Panc1 (cell line): ENCODE measurements around the gene SCLT1. TPM values are rescaled to one million over a fixed set of nuclear protein-coding genes. Genes with fewer than 3 reads are reported as not detected.

Source experiments
- ATAC-seq: fragments of 200-7000 bp; cut with Tn5 transposase; 2 replicates; pipeline ENCODE4 v1.9.1; 2020; ENCODE audit warnings: mild to moderate bottlenecking, moderate library complexity
- BruUV-seq: library from RNA; stranded (reverse); fragments of 400-500 nt; replicated peaks from 2 replicates; lab custom pipeline; 2021; lab: Mats Ljungman, UMichigan
- CTCF ChIA-PET: fragments of 300-600 bp; sonication (Branson Sonifier 250); formaldehyde crosslinking; loops from one replicate; lab custom pipeline; 2022; ENCODE audit warnings: antibody characterized with exemption; lab: Charles Lee
- POLR2A ChIA-PET: fragments of 300-600 bp; sonication (Branson Sonifier 250); formaldehyde crosslinking; loops from one replicate; lab custom pipeline; 2022; ENCODE audit warnings: antibody characterized with exemption; lab: Charles Lee
- DNase-seq: peaks from one replicate; pipeline ENCODE4 v3.0.0-alpha.2; 2010; ENCODE audit warnings: low read depth, low spot score
- H3K27ac ChIP-seq: 2 replicates; pipeline ENCODE4 v1.5.1; 2011; ENCODE audit warnings: mild to moderate bottlenecking, low read length, inconsistent platforms
- H3K27me3 ChIP-seq: fragments of 200-500 bp; sonication (Bioruptor generic); 2 replicates; pipeline ENCODE4 v1.6.0; 2014; ENCODE audit warnings: low read length, inconsistent platforms; ENCODE audit not compliant: control insufficient read depth, insufficient read depth
- H3K36me3 ChIP-seq: fragments of 200-500 bp; sonication (Bioruptor generic); 2 replicates; pipeline ENCODE4 v1.5.1; 2014; ENCODE audit warnings: inconsistent platforms, mild to moderate bottlenecking, low read length, moderate library complexity; ENCODE audit not compliant: control insufficient read depth, insufficient read depth
- H3K4me1 ChIP-seq: 2 replicates; pipeline ENCODE4 v1.5.1; 2011; ENCODE audit warnings: inconsistent platforms, mild to moderate bottlenecking, low read length, moderate library complexity; ENCODE audit not compliant: control insufficient read depth, insufficient read depth
- H3K4me3 ChIP-seq, 2 experiments: 2 replicates each; pipeline ENCODE4 v1.5.1; 2011 to 2012; ENCODE audit warnings: low read depth in 2 of 2, low read length in 2 of 2, mild to moderate bottlenecking in 2 of 2, inconsistent platforms in 1 of 2, moderate library complexity in 1 of 2
- H3K9me3 ChIP-seq: fragments of 200-500 bp; sonication (Bioruptor generic); 2 replicates; pipeline ENCODE4 v1.5.1; 2014; ENCODE audit warnings: low read depth, mild to moderate bottlenecking, inconsistent platforms, low read length, moderate library complexity; ENCODE audit not compliant: control insufficient read depth, insufficient read depth
- POLR2AphosphoS5 ChIP-seq: IDR thresholded peaks from 2 replicates; pipeline ENCODE4 v1.6.1; 2012; ENCODE audit warnings: mild to moderate bottlenecking, low read depth, low read length, moderate library complexity
- SIN3A ChIP-seq: IDR thresholded peaks from 2 replicates; pipeline ENCODE4 v1.6.1; 2012; ENCODE audit warnings: low read depth, mild to moderate bottlenecking, low read length, moderate library complexity, borderline replicate concordance; ENCODE audit not compliant: insufficient read depth
- TCF7L2 ChIP-seq: IDR thresholded peaks from 2 replicates; pipeline ENCODE4 v1.6.1; 2011; ENCODE audit warnings: mild to moderate bottlenecking, low read depth, low read length, inconsistent platforms
- in situ Hi-C: cut with HindIII; loops from 2 replicates; pipeline ENCODE4 v1.10.0; 2016; ENCODE audit warnings: low sequenced_read_pairs, low pct_unique_long_range_greater_than_20kb
- intact Hi-C: fragments of 100-400 bp; cut with micrococcal nuclease; formaldehyde crosslinking; loops from one replicate; pipeline ENCODE4 v1.10.0; 2022; ENCODE audit not compliant: unreplicated experiment
- total RNA-seq: library from RNA; stranded (reverse); gene quantifications from one replicate; pipeline ENCODE4 v1.2.1, GENCODE V29; 2021; ENCODE audit not compliant: unreplicated experiment
- TF ChIP-seq, protein P1 (sequence below): fragments of 450-650 bp; IDR thresholded peaks from 2 replicates; pipeline ENCODE4 v1.5.1; 2017; ENCODE audit warnings: mild to moderate bottlenecking
- TF ChIP-seq, protein P2 (sequence below), 2 experiments: IDR thresholded peaks; 2 replicates each; pipeline ENCODE4 v1.6.1; 2011 to 2012; ENCODE audit warnings: low read depth in 2 of 2, control low read depth in 1 of 2, low read length in 1 of 2, mild to moderate bottlenecking in 1 of 2, moderate library complexity in 1 of 2; ENCODE audit not compliant: insufficient read depth in 1 of 2

SCLT1 gene
- total RNA-seq, 1 experiment from 2014 or later, result 9.7 TPM

GRCh38 chr4:129063640-129064039, 29.7 kb downstream of the SCLT1 start:
- TF ChIP-seq, protein P1, sequence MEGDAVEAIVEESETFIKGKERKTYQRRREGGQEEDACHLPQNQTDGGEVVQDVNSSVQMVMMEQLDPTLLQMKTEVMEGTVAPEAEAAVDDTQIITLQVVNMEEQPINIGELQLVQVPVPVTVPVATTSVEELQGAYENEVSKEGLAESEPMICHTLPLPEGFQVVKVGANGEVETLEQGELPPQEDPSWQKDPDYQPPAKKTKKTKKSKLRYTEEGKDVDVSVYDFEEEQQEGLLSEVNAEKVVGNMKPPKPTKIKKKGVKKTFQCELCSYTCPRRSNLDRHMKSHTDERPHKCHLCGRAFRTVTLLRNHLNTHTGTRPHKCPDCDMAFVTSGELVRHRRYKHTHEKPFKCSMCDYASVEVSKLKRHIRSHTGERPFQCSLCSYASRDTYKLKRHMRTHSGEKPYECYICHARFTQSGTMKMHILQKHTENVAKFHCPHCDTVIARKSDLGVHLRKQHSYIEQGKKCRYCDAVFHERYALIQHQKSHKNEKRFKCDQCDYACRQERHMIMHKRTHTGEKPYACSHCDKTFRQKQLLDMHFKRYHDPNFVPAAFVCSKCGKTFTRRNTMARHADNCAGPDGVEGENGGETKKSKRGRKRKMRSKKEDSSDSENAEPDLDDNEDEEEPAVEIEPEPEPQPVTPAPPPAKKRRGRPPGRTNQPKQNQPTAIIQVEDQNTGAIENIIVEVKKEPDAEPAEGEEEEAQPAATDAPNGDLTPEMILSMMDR, result no peak
- TF ChIP-seq POLR2AphosphoS5, result no peak
- no peak for TF ChIP-seq SIN3A
- no peak for TF ChIP-seq TCF7L2
- TF ChIP-seq, protein P2, sequence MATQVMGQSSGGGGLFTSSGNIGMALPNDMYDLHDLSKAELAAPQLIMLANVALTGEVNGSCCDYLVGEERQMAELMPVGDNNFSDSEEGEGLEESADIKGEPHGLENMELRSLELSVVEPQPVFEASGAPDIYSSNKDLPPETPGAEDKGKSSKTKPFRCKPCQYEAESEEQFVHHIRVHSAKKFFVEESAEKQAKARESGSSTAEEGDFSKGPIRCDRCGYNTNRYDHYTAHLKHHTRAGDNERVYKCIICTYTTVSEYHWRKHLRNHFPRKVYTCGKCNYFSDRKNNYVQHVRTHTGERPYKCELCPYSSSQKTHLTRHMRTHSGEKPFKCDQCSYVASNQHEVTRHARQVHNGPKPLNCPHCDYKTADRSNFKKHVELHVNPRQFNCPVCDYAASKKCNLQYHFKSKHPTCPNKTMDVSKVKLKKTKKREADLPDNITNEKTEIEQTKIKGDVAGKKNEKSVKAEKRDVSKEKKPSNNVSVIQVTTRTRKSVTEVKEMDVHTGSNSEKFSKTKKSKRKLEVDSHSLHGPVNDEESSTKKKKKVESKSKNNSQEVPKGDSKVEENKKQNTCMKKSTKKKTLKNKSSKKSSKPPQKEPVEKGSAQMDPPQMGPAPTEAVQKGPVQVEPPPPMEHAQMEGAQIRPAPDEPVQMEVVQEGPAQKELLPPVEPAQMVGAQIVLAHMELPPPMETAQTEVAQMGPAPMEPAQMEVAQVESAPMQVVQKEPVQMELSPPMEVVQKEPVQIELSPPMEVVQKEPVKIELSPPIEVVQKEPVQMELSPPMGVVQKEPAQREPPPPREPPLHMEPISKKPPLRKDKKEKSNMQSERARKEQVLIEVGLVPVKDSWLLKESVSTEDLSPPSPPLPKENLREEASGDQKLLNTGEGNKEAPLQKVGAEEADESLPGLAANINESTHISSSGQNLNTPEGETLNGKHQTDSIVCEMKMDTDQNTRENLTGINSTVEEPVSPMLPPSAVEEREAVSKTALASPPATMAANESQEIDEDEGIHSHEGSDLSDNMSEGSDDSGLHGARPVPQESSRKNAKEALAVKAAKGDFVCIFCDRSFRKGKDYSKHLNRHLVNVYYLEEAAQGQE (IDR thresholded peaks at IDR 0.05; ENCODE audit: insufficient read depth in 1 of 2, low read depth in 2 of 2, low read length in 1 of 2), result no peak
- Histone ChIP-seq H3K27me3 (no peaks in the 10 kb centered on the region), H3K27ac (no peak overlapping the region), H3K4me1 (no peaks in the 10 kb centered on the region), H3K36me3 (no peaks in the 10 kb centered on the region), H3K9me3 (peaks cover 22% of the 10 kb centered on the region), H3K4me3 (no peak overlapping the region)
- DNase-seq (no peak), ATAC-seq (no peak)
- intact Hi-C loops, result no loop called here
- ChIA-PET CTCF (no interaction called here), POLR2A (no interaction called here)
- in situ Hi-C loops, result no loop called here
- BruUV-seq, result no TSS peak

- intact Hi-C loops, result no loop called here
Observed at GRCh38 chr4:129062580-129062979, 30.8 kb downstream of the SCLT1 start.

More at GRCh38 chr4:129062580-129062979, 30.8 kb downstream of the SCLT1 start:
- Histone ChIP-seq H3K36me3 (no peaks in the 10 kb centered on the region), H3K4me3 (no peak overlapping the region), H3K27me3 (no peaks in the 10 kb centered on the region), H3K27ac (no peak overlapping the region), H3K4me1 (no peaks in the 10 kb centered on the region), H3K9me3 (peaks cover 25% of the 10 kb centered on the region)
- POLR2A ChIA-PET, result no interaction called here
- DNase-seq (no peak), ATAC-seq (no peak)
- TF ChIP-seq, protein P1, result no peak
- CTCF ChIA-PET, result no interaction called here
- in situ Hi-C loops, result no loop called here
- BruUV-seq, result no TSS peak
